ENCODE results near the gene AP4S1. TPM values are rescaled to one million over a fixed set of nuclear protein-coding genes. Genes with fewer than 3 reads are reported as not detected.

Gene AP4S1
- total and polyA plus RNA-seq, 2 of the 8 experiments (the other 6 are each of a cell fraction or from before 2014, with no cell fraction given) = 2.8 to 9.9 TPM

DNA sequence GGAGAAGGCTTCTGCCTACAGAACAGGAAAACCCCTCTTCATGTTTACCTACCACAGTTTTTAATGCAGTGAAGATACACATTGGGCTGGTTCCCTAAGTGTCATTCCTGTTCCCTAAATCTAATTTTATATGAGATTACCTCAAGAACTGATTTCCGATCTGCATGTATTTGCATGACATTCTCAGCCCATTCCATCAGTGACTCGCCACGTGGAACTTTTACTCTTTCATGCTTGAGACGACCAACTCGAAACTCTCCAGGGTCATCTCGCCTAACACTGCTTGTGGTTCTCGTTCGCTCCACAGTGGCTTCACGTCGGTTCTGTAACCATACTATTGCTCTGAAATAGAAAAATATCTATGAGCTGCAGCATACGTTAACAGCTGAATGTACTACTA lies 83.8 kb downstream of the AP4S1 start:
- Histone ChIP-seq H3K23me2 (ENCODE audit: low read depth, low read length) (no peaks in the 10 kb centered on the region), H3K27me3 (replicated peaks in 1 of 4; ENCODE audit: control insufficient read depth in 3 of 4, extremely low read depth in 1 of 4, insufficient read depth in 3 of 4, low read length in 3 of 4) (no peaks in the 10 kb centered on the region), H2AK5ac (ENCODE audit: low read depth, low read length) (no peak overlapping the region), H3K4me3 (ENCODE audit: extremely low read depth in 1 of 4, insufficient read depth in 2 of 4, low read depth in 3 of 4, low read length in 4 of 4) (no peak overlapping the region), H3K4me2 (ENCODE audit: insufficient read depth in 1 of 2, low read depth in 2 of 2, low read length in 2 of 2) (no peak overlapping the region), H4K5ac (ENCODE audit: insufficient read length, low read depth, low read length) (no peak overlapping the region), H3K79me1 (ENCODE audit: low read depth, low read length) (no peaks in the 10 kb centered on the region), H2BK20ac (ENCODE audit: low read length) (no peak overlapping the region), H3K14ac (ENCODE audit: insufficient read length) (no peak overlapping the region), H4K20me1 (replicated peaks in 1 of 2; ENCODE audit: control insufficient read depth in 1 of 2, insufficient read depth in 2 of 2, low read length in 2 of 2) (peaks cover 0 to 3% of the 10 kb centered on the region in 2 experiments), H2BK5ac (ENCODE audit: low read depth, low read length) (no peak overlapping the region), H3K4ac (replicated peaks; ENCODE audit: insufficient read length, low read depth, low read length) (no peak overlapping the region), H3K23ac (ENCODE audit: insufficient read length) (no peak overlapping the region), H4K8ac (ENCODE audit: extremely low read depth, insufficient read depth, low read length) (no peak overlapping the region), H3K4me1 (replicated peaks in 1 of 4; ENCODE audit: control insufficient read depth in 3 of 4, insufficient read depth in 4 of 4, low read length in 3 of 4) (no peaks in the 10 kb centered on the region), H4K91ac (replicated peaks; ENCODE audit: insufficient read length, low read length) (no peak overlapping the region), H3K36me3 (ENCODE audit: control insufficient read depth in 2 of 4, insufficient read depth in 4 of 4, low read length in 3 of 4) (peaks cover 12 to 84% (median 31%) of the 10 kb centered on the region in 4 experiments; a peak in 7 of 8 replicates), H2BK15ac (ENCODE audit: low read length) (no peak overlapping the region), H3K79me2 (ENCODE audit: control insufficient read depth in 1 of 2, insufficient read depth in 2 of 2, low read length in 2 of 2) (no peaks in the 10 kb centered on the region), H3K9me3 (ENCODE audit: insufficient read depth in 2 of 2, low read depth in 1 of 2, low read length in 1 of 2) (no peaks in the 10 kb centered on the region), H2BK12ac (ENCODE audit: low read depth, low read length) (no peak overlapping the region), H2BK120ac (replicated peaks; ENCODE audit: low read depth, low read length) (no peak overlapping the region), H2AFZ (ENCODE audit: low read length) (no peak overlapping the region), H3K18ac (ENCODE audit: extremely low read depth, low read length) (no peak overlapping the region), H3K56ac (replicated peaks; ENCODE audit: insufficient read length, low read depth, low read length) (no peak overlapping the region), H3K9ac (replicated peaks in 1 of 4; ENCODE audit: extremely low read depth in 1 of 4, low read depth in 3 of 4, low read length in 3 of 4) (no peak overlapping the region), H3K27ac (ENCODE audit: low read depth, low read length) (no peak overlapping the region)
- no peak for FAIRE-seq
- POLR2A ChIA-PET (ENCODE audit: partially characterized antibody) = interaction anchor here (0.6 to 0.8 kb wide), 2 partner anchors 13 to 19 kb away, joined by 3 to 4 read pairs; no protein-coding TSS in a partner anchor
- CTCF ChIA-PET (ENCODE audit: partially characterized antibody) = no interaction called here
- DNase-seq (ENCODE audit: low read depth in 1 of 2, low spot score in 2 of 2) = no peak
- WGBS, 2 experiments (ENCODE audit: extremely low coverage in 1 of 2, insufficient coverage in 1 of 2, insufficient read length in 1 of 2, insufficient replicate concordance in 2 of 2, low coverage in 1 of 2, low lambda C conversion rate in 2 of 2, missing lambda C conversion rate in 1 of 2) = 93% methylated on average over 11 of the region's 11 CpGs; no CpG with 5 or more reads in 1 of the 2 experiments
- TF ChIP-seq TBP (IDR thresholded peaks at IDR 0.05; ENCODE audit: low read depth, low read length) = no peak
- no peak for TF ChIP-seq RFX5 (IDR thresholded peaks at IDR 0.05; ENCODE audit: borderline replicate concordance, low read depth, low read length)
